GM04503 (cell line): ENCODE measurements around the gene NFE2.
"Not testable (repeated sequence)": the region's sequence is repeated elsewhere in the genome, so short reads cannot be mapped to it uniquely, and the experiment has no call there.

Source experiments
- DNase-seq: peaks from one replicate; pipeline ENCODE4 v3.0.0-alpha.2; 2012; ENCODE audit warnings: low read depth

NFE2 gene

DNA sequence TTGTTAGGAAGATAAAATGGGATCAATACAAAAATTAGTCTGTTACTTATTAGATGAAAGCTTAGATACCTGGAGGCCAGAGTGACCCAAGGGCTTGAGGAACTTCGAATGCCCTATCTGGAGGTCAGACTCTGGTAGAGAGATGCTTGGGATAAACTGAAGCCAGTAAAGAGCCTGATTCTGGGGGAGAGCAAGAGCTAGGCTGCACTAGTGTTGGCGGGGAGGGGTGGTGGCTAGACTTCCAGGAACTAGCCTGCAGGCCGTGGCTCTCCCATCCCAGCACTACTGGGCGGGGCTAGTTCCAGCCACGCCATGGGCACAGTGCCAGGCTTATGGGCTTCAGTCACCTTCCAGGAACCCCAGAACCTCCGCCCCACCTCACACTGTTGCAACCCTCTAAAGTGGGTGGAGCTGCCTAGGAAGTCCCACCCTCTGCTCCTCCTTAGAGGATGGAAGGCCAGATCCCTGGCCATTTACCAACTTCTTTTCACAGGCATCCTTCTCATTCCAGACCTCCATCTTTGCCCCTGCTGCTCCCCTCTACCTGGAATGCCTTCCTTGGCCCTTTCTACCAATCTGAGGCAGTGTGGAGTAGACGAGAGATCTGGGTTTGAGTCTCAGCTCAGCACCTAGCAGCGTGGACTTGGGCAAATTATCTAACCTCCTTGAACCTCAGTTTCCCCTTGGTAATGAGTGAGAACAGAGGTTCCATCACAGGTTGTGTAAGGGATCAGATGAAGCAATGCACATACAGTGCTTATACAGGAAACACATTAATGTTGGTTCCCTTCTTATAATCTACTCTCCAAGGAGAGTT, 6.3 kb upstream of the NFE2 start:
- DNase-seq = no peak

DNA sequence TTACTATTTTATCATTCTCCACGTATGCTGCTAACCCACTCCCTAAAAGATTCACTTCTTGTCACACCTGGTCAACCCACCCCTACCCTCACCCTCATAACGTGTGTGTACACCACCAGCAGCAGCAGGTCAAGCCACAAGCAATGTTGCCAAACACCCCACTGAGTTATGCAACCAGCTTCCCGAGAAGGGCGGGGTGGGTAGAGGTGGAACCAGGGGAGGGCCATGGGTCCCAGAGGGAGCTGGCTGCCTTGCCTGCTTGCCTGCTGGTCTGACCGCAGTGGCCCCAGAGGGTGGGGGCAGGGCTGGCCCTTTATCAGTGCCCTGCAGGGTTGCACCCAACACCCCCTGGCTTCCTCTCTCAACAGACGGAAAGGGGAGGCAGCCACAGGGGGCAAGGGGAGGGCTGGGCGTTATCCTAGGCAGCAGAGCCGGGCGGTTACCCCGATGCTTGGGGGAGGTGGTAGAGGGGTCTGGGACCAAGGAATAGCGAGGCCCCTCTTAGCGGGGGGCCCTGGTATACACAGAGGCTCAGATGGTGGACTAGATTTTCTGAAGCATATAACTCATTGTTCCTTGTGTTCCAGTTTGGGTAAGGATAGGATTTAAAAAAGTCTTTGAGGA, 3.5 kb upstream of the NFE2 start:
- DNase-seq = no peak

DNA sequence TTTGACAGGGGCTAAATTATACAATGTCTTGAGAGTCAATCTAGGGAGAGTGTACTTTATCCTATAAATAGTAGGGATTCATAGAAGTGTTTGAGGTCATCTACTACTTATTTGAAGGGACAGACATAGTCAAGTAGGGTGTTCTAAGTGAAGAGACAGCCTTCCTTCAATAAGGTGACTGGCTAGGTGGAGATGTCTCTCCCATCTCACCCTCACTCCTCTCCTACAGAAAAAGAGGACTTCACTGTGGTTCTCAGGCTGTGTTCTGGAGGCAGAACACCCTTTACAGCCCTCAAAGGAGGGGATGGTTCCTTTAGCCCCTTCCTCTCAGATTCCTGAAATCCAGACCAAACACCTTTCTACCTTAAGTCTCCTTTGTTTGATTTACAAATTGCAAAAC, 2.8 kb upstream of the NFE2 start:
- DNase-seq = no peak

DNA sequence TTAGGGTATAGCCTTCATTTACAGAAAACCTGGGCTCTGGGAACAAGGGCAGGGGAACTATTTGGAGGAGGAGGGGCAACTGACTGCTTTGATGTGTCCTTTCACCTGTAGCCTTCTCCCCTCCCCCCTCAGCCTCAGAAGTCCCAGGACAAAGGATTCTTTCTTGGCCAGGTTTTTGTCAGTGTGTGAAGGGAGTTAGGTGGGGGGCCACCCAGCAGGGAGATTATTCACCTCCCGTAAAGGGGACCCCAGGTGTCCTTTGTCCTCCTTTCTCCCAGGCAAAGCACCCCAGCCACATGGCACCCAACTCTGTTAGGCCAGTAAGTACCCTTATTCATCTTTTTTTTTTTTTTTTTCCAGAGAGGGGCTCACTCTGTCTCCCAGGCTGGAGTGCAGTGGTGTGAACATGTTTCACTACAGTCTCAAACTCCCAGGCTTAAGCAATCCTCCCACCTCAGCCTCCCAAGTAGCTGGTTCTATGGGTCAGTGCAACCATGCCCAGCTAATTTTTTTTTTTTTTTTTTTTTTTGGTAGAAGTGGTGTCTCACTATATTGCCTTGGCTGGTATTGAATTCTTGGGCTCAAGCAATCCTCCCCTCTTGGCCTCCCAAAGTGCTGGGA, 723 bp upstream of the NFE2 start:
- DNase-seq = no peak

DNA sequence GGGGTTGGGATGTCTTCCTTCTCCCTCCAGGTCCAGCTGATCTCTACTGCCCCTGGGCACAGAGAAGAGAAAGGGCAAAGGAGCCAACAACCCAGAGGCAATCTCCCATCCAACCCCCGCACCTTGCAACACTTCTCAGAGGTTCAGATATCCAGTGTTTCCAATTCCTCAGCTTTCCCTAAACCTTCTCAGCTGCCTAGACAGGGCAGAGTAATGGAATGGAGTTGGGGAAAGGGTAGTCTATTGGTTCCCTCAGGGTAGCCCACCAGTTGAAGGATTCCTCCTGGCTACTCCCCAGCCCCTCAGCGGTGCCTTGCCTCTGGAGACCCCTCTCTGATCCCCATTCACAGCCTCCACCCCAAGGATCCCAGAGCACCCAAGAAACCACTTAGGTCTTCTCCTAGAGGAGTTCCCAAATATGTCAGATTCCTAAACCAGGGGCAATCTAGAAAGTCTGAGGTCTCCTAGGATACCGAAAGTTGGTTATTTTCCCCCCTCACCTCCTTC, 537 bp downstream of the NFE2 start:
- no peak for DNase-seq

DNA sequence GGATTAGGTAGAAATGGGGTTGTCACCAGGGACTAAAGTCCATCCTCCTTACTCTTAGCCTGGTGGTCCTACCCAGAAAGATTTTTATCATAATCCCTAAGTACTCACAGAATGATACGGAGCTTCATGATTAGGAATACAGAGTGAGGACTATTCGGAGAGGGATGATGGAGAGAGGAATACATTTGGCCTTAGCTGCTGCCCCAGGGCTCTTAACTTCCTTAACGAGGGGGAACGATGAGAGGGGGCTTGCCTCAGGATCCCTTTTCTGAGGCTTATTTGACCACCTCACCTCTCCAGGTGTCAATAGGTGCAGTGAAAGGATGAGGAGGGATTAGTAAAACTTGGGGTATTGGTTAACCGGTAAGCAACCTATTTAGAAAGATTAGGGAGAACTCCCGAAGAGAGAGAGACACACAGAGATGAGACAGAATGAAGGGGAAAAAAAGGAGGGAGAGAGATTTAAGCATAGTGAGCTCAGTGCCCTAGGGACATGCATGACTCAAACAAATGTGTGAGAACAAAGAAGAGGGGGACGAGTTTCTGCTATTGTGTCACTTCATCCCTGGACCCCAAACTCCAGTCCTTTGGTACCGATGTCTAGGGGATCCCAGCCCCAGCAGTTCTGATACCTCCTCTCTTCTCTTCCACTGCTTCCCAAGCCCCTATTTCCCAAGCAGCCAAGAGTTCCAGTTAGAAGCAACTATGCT, 1.1 kb downstream of the NFE2 start:
- DNase-seq = no peak

DNA sequence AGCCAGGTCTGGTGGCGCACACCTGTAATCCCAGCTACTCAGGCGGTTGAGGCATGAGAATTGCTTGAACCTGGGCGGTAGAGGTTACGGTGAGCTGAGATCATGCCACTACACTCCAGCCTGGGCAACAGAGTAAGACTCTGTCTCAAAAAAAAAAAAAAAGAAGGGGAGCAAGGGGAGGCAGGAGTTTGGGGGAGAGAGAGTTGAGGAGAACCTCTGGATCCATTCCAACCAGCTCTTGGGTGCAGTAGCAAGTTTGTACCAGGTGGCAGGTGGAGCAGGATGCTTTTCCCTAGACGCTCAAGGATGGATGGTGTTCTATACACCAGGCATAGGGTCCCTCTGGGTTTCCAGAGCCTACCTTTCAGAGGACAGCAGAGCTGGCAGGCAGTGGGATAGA, 1.9 kb downstream of the NFE2 start:
- no peak for DNase-seq

DNA sequence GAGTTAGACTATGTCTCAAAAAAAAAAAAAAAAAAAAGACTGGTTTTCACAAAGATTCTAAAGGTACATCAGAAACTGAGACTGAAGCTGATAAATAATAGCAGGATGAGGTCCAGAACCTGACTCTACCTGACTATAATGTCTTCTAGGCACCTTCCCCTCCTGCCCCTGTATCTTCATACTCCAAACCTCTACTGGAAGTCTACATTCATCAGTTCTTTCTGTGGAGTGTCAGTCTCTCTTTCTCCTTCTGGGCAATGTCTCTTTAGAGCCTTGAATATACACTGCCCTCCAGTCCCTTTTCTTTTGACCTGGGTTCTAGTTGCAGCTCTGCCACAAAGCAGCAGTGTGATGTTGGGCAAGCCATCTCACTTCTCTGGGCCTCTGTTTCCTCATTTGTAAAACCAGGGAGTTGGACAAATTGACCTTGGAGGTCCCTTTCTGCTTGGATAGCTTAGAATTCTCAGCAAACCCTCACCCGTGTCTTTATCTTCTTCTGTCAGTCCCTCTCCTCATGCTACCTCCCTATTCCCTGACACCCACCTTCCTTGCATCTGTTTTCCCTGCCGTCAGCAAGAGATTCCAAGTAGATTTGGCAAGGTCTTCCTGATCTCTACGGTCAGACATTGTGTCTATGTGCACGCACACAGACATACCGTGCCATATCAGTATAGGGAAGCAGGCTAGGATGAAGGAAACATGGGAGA, 4.3 kb downstream of the NFE2 start:
- no peak for DNase-seq

DNA sequence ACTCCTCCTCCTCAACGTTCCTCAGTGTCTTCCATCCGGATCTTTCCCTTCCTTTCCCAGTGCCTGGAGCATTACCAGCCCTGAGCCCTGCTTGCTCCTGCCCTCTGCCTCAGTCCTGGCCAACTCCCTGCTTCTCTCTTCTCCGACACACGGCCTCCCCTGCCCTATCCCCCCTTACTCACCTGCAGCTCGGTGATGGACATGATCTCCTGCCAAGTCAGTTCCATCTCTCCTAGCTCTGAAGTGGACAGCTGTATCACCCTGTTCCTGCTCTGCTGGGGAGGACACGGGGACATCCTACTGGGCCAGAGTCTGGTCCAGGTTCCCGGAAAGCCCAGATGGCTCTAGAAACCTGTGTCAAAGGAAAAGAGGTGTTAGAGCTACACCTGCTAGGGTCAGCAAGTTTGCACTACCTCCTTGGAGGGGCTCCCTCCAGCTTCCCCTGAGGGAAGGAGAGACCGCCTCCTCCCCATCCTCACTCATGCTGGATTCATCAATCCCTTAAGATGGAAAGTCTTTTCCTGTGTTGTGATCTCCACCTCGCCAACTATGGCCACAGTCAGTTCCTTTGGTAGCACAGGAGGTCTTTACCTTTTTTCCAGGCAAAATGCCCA, 5.8 kb downstream of the NFE2 start:
- DNase-seq = no peak

DNA sequence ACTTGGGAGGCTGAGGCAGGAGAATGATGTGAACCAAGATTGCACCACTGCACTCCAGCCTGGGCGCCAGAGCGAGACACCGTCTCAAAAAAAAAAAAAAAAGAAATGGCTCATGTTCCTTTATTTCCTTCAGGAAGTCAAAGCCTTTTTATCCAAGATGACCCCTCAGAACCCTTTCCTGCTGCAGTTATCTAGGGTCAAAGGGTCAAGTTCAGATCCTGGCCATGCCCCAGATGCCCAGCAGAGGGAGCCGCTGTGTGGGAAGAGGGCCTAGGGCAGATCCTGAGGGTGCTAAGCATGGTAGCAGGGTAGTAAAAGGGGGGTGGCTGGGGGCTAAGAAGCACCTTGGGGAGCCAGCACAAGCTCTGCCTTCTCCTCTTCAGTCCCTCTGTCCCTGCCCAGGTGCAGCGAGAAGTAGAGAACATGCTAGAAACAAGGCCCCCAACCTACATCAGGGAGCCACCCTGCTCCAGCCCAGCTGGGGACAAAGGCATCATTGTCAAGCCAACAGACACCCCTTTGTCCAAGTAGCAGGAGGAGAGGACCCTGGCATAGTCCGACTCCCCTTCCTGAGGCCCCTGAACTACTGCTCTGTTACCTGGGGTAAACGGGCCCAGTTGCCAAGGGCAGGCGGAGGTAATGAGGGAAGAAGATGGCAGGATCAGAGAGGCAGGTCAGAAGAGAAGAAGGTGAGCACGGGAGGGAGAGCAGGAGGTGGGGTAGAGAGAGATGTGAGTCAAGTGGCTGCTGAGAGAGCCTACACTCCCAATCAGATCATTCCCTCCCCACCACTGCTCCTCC, 6.5 kb downstream of the NFE2 start:
- no peak for DNase-seq

DNA sequence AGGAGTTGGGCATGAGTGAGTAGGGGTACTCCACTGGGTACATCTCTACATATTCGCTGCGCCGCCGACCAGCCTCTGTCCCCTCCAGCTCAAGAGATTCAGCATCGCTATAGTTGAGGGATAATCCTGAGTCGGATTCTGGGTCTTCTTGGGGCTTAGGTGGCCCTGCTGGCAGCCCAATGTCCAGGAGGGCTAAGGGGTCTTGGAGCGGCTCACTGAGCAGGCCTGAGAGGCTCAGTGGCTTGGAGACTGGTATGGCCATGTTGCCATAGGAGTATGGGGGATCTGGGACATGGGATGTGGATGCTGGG, 7.9 kb downstream of the NFE2 start:
- DNase-seq = no peak

DNA sequence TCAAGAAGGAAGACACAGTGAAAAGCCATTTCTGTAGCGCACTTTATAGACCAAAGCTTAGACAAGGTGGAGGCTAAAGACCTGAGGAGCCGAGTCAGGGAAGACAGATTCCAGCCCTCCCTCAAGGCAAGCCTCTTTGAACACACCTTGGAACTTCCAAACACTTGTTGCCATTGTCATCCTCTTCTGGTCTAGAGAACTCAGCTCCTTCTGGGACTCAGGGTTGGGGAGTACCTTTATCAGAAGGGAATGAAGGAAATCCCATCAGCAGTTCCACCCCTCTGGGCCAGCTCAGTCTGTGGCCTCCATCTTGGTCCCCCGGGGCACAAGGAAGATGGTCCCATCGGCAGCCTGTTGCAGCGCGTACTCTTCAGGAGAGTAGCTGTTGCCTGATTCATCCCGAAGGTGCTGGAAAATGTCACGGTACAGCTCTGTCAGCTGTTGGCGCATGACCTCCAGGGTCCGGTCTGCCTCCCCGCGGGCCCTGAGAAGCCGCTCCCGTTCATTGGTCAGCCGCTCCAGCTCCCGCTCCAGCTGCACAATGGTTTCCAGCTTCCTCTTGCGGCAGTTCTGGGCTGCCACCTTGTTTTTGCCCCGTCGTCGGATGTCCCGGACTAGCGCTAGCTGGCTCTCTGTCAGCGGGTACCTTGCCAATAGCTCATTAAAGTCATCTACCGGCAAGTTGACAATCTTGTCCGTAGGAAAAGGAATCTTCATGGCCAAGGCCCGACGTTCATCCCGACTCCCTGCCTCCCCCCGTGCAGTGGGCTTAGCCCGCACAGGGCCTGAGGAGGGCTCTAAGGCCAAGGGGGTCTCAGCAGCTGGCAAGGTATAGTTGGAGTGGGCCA, 8.5 kb downstream of the NFE2 start:
- no peak for DNase-seq

DNA sequence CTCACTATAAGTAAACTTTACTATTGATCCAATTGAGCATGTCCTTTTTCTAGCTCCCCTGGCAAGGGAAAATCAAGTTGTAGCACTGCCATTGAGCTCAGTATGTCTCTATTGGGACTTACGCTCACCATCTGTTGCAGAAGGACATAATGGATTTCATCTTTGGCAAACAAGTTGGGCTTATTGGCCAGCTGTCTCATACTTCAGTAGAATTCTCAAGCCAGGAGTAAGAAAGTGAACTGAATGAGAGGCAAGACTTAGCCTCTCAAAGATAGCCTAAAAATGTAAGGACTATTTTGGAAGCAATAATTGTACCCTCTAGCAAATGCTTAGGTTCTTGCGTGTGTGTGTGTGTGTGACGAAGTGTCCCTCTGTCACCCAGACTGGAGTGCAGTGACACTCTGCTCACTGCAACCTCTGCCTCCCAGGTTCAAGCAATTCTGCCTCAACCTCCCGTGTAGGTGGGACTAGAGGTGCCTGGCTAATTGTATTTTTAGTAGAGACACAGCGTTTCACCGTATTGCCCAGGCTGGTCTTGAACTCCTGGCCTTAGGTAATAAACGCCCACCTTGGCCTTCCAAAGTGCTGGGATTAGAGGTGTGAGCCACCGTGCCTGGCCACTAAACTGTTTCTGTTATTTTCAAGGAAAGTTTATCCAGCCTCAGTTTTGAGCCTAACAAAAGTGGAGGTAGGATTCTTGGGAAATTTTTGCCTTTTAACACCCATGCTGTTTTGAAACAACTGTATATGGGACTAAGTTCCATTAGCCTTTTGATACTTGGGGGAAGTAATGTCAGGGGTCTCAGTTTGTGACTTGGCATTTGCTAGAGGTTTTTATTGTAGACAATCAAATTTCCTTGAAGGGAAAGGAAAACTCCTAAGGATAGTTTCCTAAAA, 13.3 kb downstream of the NFE2 start:
- DNase-seq = no peak

DNA sequence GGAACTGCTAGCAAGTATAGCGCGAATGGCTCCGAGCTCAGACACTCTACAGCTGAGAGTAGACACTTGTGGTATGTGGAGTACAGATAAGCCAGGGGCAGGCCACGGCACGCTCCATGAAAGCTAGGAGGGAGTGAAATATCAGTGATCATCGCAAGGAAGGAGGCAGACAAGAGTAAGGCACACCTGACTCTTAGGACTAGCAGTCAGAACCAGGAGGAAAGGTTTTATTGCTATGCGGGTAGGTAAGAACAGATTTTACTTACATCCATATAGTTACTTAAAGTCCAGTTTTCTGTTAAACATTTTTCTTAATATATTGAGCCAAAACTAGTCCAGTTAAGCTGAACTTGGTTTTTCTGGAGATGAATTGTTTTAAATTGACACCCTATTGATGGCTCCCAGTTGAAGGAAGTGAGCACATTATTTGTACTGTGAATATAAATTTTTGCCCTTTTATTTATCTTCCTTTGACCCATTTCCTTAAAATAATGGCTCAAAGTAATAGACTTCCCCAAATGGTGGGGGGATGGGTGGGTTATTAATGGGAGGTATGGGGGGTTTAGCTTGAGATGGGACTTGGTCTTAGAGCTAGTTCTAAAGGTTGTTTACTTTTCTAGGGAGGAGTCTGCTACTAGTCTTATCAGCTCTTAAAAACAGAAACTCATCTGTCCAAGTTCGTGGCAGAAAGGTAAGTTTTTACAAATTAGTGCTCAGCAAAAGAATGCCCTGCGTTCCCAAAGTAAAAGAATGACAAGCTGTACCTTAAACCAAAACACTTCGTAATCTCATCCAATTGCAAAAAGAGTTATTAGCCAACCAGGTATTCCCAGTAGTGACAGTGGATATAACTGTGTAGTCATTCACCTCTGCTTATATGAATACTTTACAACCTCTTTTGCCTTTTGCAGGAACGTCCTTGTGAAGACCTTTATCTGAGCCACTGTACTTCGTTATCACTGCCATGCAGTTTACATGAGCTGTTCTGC, 14.5 kb downstream of the NFE2 start:
- DNase-seq = no peak

DNA sequence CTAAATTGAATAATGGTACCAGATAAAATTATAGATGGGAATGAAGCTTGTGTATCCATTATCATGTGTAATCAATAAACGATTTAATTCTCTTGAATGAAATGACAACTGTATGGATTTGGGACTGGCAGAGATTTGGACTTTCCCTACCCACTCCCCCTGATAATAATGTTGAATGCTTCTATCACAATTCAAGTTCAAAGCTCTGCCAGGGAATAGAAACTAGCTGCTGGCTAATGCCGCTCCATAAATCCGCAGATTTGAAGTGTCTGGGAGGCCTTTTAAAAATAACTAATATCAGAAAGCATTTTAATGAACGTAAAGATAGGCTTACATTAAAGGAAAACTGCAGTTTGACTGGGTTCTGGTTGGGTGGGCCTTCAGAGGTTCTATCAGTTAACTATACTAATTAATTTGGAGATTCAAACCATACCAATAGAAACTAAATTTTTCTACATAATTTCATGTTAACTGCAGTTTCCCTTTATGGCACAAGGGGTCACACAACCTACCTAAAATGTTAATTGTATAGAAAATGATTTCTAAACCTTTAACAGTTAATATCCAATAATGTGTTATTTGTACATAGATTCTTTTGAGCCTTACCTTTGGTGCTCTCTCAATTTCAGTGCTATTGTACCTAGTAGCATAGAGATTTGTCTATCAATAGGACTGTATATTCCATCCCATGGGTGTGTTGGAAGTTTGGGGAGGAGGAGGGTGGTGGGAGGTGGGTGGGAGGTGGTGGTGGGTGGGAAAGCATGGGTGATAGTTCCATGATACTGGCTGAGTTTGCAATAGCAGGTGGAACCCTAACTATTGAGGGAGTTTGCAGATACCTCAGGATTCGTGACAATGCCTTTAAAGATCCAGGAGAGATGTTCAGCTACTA, 15.4 kb downstream of the NFE2 start:
- DNase-seq = no peak

DNA sequence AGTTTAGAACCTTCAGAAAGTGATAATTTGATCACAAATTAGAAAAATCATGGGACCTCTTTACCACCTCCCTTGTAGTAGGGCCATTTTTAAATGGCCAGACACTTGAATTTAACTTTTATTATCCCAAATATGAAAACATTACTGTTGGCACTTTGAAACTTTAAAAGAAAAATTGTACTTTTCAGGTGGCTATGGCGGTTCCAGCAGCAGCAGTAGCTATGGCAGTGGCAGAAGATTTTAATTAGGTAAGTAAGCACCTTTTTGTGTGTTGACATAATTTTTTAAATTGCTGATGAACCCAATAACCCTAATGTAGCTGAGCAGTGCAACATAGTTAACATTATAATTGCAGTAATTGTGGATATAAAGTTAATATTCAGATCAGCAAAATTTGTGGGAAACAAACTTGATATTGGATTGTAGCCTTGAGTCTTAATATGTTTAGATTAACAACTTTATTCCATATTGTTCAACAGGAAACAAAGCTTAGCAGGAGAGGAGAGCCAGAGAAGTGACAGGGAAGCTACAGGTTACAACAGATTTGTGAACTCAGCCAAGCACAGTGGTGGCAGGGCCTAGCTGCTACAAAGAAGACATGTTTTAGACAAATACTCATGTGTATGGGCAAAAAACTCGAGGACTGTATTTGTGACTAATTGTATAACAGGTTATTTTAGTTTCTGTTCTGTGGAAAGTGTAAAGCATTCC, 16.6 kb downstream of the NFE2 start:
- DNase-seq = not testable (repeated sequence)
